GM12875 (cell line): ENCODE measurements around the gene TPT1.
"Not testable (repeated sequence)": the region's sequence is repeated elsewhere in the genome, so short reads cannot be mapped to it uniquely, and the experiment has no call there.

Source experiments
- H3K4me3 ChIP-seq: one replicate; pipeline ENCODE4 v1.5.1; 2011; ENCODE audit warnings: low read depth, low read length, control low read depth
- CTCF ChIP-seq: IDR thresholded peaks from 2 replicates; pipeline ENCODE4 v1.5.1; 2011; ENCODE audit warnings: low read depth, mild to moderate bottlenecking, control low read depth, inconsistent platforms, low read length, moderate library complexity, borderline replicate concordance; ENCODE audit not compliant: insufficient read depth

The TPT1 gene

GRCh38 chr13:45381196-45381595 is 40.2 kb upstream of the TPT1 start:
- no peak overlapping the region for H3K4me3 ChIP-seq
- TF ChIP-seq CTCF, result no peak

GRCh38 chr13:45380708-45381107 is 39.7 kb upstream of the TPT1 start:
- H3K4me3 ChIP-seq, result not testable (repeated sequence)

GRCh38 chr13:45379516-45379915 is 38.5 kb upstream of the TPT1 start:
- H3K4me3 ChIP-seq, result not testable (repeated sequence)

GRCh38 chr13:45378786-45379185 is 37.8 kb upstream of the TPT1 start:
- not testable (repeated sequence) for H3K4me3 ChIP-seq

- H3K4me3 ChIP-seq, result not testable (repeated sequence)
Measured at GRCh38 chr13:45377314-45377713, 36.3 kb upstream of the TPT1 start.

GRCh38 chr13:45376651-45377050 is 35.7 kb upstream of the TPT1 start:
- not testable (repeated sequence) for H3K4me3 ChIP-seq

GRCh38 chr13:45374917-45375316 is 33.9 kb upstream of the TPT1 start:
- TF ChIP-seq CTCF, result no peak
- no peak overlapping the region for H3K4me3 ChIP-seq

- H3K4me3 ChIP-seq, result no peak overlapping the region
- TF ChIP-seq CTCF, result no peak
Measured at GRCh38 chr13:45373162-45373547, 32.2 kb upstream of the TPT1 start.

GRCh38 chr13:45372189-45373161 is 31.5 kb upstream of the TPT1 start:
- H3K4me3 ChIP-seq, result no peak overlapping the region
- TF ChIP-seq CTCF, result no peak

GRCh38 chr13:45370922-45371406 is 30.0 kb upstream of the TPT1 start:
- peak; percentile 91 for TF ChIP-seq CTCF
- H3K4me3 ChIP-seq, result no peak overlapping the region
